Endometrium (tissue), 2 donors: ENCODE data around the gene ZNF428.

Experiments
- FAIRE-seq: peaks from 2 replicates; lab custom pipeline; 2012; peaks lifted over from hg19 to GRCh38; lab: Jason Lieb, UNC
- donor health status: control.
- donor health status: control.

The ZNF428 gene

DNA sequence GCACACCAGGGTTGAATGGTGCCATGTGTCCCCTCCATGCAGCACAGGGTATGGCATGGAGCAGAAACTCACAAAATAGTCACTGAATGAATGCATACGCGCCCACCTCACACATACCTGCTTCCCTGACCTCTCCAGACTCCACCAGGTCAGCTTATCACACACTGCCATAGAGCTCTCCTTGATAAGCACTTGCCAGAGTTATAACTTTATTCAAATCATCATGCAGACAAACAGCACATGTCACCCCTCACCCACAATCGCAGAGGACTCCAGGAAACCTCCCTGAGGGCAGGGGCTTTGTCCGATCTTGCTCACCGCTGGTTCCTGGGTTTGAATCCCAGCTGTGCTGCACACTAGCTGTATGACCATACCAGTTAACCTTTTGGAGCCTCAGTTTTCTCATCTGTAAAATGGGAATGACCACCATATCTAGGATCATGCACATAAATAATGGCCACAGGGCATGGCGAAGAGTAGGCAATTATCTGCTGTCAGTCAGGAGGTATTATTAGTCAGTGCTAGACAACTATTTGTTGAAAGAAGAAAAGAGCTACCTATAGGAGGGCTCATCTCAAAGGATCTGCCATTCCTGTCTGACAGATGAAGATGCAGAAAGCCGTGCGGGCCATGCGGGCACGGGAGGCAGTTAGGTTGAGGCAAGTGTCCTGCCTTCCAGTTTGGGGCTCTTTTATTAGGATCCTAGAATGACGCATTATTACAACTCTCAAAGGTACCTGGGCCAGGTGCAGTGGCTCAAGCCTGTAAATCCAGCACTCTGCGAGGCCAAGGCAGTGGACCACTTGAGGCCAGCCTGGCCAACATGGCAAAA lies 58.1 kb downstream of the ZNF428 start:
- no peak for FAIRE-seq

DNA sequence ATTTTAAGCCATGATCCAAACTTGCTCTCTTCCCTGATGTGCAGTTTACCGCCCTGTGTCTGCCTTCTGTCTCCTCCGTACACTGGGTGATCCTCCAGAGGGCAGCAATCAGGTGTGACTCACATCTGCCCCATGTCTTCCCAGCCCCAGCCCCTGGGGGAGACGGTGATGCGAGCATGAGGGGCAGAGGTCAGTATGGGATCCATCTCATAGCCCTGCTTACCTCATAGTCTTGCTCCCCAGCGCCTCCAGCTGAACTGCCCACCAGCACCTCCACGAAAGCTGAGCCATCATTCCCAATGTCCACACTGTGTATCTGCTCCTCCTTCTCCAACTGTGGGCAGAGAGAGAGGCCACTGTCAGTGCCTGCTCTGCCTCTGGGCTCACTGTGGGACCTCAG lies 58.7 kb downstream of the ZNF428 start:
- no peak for FAIRE-seq
